Neural crest cell (in vitro differentiated cells): ENCODE data around the gene ADAMTS20. TPM values are rescaled to one million over a fixed set of nuclear protein-coding genes. Genes with fewer than 3 reads are reported as not detected.

Experiments used
- DNase-seq: peaks from one replicate; pipeline ENCODE4 v3.0.0; 2021; ENCODE audit warnings: low read depth, mixed read lengths, low spot score
- H3K27ac Mint-ChIP-seq: one replicate; pipeline ENCODE4 v1.8.0; 2021; ENCODE audit warnings: mild to moderate bottlenecking, mixed read lengths; ENCODE audit not compliant: unreplicated experiment
- H3K27me3 Mint-ChIP-seq: 2 replicates; pipeline ENCODE4 v1.8.0; 2021; ENCODE audit warnings: low read depth, mild to moderate bottlenecking, mixed read lengths
- H3K36me3 Mint-ChIP-seq: 2 replicates; pipeline ENCODE4 v1.8.0; 2021; ENCODE audit warnings: low read depth, mild to moderate bottlenecking, mixed read lengths
- H3K4me1 Mint-ChIP-seq: 2 replicates; pipeline ENCODE4 v1.8.0; 2021; ENCODE audit warnings: mixed read lengths
- H3K4me3 Mint-ChIP-seq: one replicate; pipeline ENCODE4 v1.8.0; 2021; ENCODE audit warnings: mild to moderate bottlenecking, mixed read lengths
- H3K9me3 Mint-ChIP-seq: 2 replicates; pipeline ENCODE4 v1.8.0; 2021; ENCODE audit warnings: mixed read lengths
- total RNA-seq: library from RNA; stranded (reverse); gene quantifications from 2 replicates; pipeline ENCODE4 v1.2.1, GENCODE V29; 2021
- TF ChIP-seq, protein P1 (sequence below): fragments of 200-600 bp; sonication (generic); conservative IDR thresholded peaks from 2 replicates; pipeline ENCODE4 v1.5.0; 2021; ENCODE audit warnings: antibody characterized with exemption, mild to moderate bottlenecking

ADAMTS20 gene
- total RNA-seq, 1 donor from 2014 or later, result 1.8 TPM

GRCh38 chr12:43571885-43572284 is 19.9 kb upstream of the ADAMTS20 start:
- no peaks in the 10 kb centered on the region for H3K36me3 Mint-ChIP-seq
- TF ChIP-seq, protein P1, sequence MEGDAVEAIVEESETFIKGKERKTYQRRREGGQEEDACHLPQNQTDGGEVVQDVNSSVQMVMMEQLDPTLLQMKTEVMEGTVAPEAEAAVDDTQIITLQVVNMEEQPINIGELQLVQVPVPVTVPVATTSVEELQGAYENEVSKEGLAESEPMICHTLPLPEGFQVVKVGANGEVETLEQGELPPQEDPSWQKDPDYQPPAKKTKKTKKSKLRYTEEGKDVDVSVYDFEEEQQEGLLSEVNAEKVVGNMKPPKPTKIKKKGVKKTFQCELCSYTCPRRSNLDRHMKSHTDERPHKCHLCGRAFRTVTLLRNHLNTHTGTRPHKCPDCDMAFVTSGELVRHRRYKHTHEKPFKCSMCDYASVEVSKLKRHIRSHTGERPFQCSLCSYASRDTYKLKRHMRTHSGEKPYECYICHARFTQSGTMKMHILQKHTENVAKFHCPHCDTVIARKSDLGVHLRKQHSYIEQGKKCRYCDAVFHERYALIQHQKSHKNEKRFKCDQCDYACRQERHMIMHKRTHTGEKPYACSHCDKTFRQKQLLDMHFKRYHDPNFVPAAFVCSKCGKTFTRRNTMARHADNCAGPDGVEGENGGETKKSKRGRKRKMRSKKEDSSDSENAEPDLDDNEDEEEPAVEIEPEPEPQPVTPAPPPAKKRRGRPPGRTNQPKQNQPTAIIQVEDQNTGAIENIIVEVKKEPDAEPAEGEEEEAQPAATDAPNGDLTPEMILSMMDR, result no peak
- no peaks in the 10 kb centered on the region for H3K9me3 Mint-ChIP-seq
- no peak for DNase-seq
- H3K4me1 Mint-ChIP-seq, result peaks cover 5% of the 10 kb centered on the region
- H3K4me3 Mint-ChIP-seq, result no peak overlapping the region
- H3K27ac Mint-ChIP-seq, result no peak overlapping the region
- H3K27me3 Mint-ChIP-seq, result no peaks in the 10 kb centered on the region

DNA sequence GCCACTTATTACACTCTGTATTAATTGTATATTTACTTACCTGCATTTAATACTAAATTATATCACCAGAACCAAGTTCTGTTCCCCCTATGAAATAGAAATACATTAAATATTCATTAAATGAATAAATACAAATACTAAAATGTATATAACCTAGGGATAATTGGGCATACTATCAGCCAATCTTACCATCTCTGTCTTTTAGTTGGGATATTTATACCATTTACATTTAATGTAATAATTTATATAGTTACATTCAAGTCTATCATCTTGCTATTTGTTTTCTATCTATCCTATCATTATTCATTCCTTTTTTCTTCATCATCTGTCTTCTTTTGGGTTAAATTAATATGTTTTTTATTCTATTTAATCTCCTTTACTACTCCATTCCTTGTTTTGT is 4.1 kb upstream of the ADAMTS20 start:
- H3K9me3 Mint-ChIP-seq, result peaks cover 15% of the 10 kb centered on the region
- peaks cover 12% of the 10 kb centered on the region for H3K4me1 Mint-ChIP-seq
- H3K4me3 Mint-ChIP-seq, result no peak overlapping the region
- TF ChIP-seq, protein P1, result no peak
- peaks cover 22% of the 10 kb centered on the region for H3K27me3 Mint-ChIP-seq
- peaks cover 3% of the 10 kb centered on the region for H3K36me3 Mint-ChIP-seq
- no peak overlapping the region for H3K27ac Mint-ChIP-seq
- no peak for DNase-seq

- no peaks in the 10 kb centered on the region for H3K36me3 Mint-ChIP-seq
- H3K9me3 Mint-ChIP-seq, result peaks cover 3% of the 10 kb centered on the region
- peaks cover 21% of the 10 kb centered on the region for H3K4me1 Mint-ChIP-seq
- H3K27ac Mint-ChIP-seq, result no peak overlapping the region
- peaks cover 39% of the 10 kb centered on the region for H3K27me3 Mint-ChIP-seq
- peak overlapping the region; percentile 98 for H3K4me3 Mint-ChIP-seq
- TF ChIP-seq, protein P1, result no peak
- DNase-seq, result peak; percentile 33
These were observed 578 bp downstream of the ADAMTS20 start for GRCh38 chr12:43551279-43551970.

DNA sequence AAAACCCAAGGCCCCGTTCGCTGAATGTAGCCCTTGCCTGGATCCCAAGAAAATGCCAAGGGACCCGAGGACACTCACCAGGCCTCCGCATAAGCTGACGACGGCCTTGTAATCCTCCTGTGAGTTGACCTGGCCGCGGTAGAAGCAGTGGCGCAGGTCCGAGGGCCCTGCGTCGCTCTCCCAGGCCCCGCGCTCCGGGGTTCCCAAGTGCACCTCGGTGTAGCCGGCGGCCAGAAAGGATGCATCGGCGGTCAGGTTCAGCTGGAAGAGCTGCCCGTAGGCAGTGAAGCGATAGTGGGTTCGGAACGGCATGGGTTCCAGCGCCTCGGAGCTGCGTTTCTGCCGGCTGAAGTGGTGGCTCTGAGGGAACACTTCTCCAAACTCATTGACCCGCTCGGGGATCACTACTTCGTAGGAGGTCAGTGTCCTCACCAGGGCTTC is 1.2 kb downstream of the ADAMTS20 start:
- no peaks in the 10 kb centered on the region for H3K36me3 Mint-ChIP-seq
- DNase-seq, result no peak
- peaks cover 21% of the 10 kb centered on the region for H3K4me1 Mint-ChIP-seq
- TF ChIP-seq, protein P1, result no peak
- peaks cover 3% of the 10 kb centered on the region for H3K9me3 Mint-ChIP-seq
- H3K27me3 Mint-ChIP-seq, result peaks cover 39% of the 10 kb centered on the region
- no peak overlapping the region for H3K27ac Mint-ChIP-seq
- peak overlapping the region; percentile 98 for H3K4me3 Mint-ChIP-seq

DNA sequence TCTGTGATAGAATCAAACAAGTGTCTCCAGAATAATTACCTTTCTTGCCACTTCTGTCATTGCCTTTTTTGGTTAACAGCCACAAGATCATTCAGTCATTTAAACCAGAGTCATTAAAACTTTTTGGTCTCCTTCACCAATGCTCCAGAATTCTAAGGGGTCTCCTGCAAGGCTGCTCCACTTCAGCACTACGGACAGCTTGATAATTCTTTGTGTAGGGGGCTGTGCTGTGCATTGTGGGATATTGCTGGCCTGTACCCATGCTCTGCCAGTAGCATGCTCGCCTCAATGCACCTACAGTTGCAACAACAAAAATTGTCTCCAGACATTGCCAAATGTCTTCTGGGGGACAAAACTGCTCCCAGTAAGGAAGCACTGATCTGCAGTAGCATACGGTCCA is 7.3 kb downstream of the ADAMTS20 start:
- H3K27me3 Mint-ChIP-seq, result peaks cover 5% of the 10 kb centered on the region
- TF ChIP-seq, protein P1, result no peak
- no peak for DNase-seq
- no peak overlapping the region for H3K27ac Mint-ChIP-seq
- no peaks in the 10 kb centered on the region for H3K9me3 Mint-ChIP-seq
- H3K4me3 Mint-ChIP-seq, result no peak overlapping the region
- H3K36me3 Mint-ChIP-seq, result no peaks in the 10 kb centered on the region
- no peaks in the 10 kb centered on the region for H3K4me1 Mint-ChIP-seq
